Measurements from ENCODE around the gene NRP1. TPM values are rescaled to one million over a fixed set of nuclear protein-coding genes. Genes with fewer than 3 reads are reported as not detected.

The NRP1 gene
- total RNA-seq, 1 donor from 2014 or later, result 486 TPM

DNA sequence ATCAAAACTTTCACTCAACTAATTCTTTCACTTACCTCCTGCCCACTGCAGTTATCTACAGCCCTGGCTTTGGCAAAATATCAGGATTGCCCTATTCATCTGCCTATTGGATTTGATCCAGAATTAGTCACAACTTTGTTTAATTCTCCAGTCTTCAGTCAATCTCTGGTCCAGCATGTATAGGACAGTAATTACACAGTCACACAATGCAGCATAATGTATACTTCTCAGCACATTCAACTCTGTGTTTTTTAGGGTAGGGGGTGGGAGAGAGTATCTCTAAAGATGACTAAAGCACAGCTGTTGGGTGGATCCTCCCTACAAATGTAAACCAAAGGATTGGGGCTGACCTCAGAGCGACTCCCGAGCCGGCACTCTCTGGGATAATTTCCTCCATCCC lies 17.7 kb upstream of the NRP1 start:
- Mint-ChIP-seq H3K27me3 (ENCODE audit: unreplicated experiment) (peaks cover 2% of the 10 kb centered on the region), H3K4me1 (ENCODE audit: unreplicated experiment) (no peaks in the 10 kb centered on the region)
- TF ChIP-seq, protein P1, sequence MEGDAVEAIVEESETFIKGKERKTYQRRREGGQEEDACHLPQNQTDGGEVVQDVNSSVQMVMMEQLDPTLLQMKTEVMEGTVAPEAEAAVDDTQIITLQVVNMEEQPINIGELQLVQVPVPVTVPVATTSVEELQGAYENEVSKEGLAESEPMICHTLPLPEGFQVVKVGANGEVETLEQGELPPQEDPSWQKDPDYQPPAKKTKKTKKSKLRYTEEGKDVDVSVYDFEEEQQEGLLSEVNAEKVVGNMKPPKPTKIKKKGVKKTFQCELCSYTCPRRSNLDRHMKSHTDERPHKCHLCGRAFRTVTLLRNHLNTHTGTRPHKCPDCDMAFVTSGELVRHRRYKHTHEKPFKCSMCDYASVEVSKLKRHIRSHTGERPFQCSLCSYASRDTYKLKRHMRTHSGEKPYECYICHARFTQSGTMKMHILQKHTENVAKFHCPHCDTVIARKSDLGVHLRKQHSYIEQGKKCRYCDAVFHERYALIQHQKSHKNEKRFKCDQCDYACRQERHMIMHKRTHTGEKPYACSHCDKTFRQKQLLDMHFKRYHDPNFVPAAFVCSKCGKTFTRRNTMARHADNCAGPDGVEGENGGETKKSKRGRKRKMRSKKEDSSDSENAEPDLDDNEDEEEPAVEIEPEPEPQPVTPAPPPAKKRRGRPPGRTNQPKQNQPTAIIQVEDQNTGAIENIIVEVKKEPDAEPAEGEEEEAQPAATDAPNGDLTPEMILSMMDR (IDR thresholded peaks at IDR 0.05; ENCODE audit: unreplicated experiment), result no peak

DNA sequence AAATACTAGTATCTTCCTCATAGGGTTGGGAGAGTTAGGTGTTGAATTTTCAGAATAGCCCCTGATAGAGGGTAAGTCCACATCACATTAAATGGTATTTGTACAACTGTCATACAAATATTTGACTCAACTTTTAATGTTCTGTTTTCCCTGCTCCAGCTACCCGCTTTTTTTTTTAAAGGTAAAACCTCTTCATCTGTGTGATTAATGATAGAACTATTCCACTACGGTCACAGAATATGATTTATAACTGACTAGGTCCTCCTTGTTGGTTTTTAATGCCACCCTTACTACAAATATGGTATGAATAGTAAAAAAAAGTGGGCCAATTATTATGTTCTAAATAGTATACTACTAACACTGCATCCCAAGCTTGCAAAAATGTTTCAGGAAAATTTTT lies 15.6 kb upstream of the NRP1 start:
- Mint-ChIP-seq H3K4me1 (ENCODE audit: unreplicated experiment) (peaks cover 8% of the 10 kb centered on the region), H3K27ac (ENCODE audit: unreplicated experiment) (no peak overlapping the region), H3K4me3 (ENCODE audit: unreplicated experiment) (no peak overlapping the region), H3K9me3 (ENCODE audit: unreplicated experiment) (no peaks in the 10 kb centered on the region), H3K27me3 (ENCODE audit: unreplicated experiment) (peaks cover 2% of the 10 kb centered on the region), H3K36me3 (ENCODE audit: low read depth, unreplicated experiment) (peaks cover under 1% of the 10 kb centered on the region)
- DNase-seq (ENCODE audit: low spot score), result no peak
- TF ChIP-seq, protein P1 (IDR thresholded peaks at IDR 0.05; ENCODE audit: unreplicated experiment), result no peak

More for the DNA sequence above, 17.7 kb upstream of the NRP1 start:
- no peak overlapping the region for H3K27ac Mint-ChIP-seq (ENCODE audit: unreplicated experiment)
- H3K36me3 Mint-ChIP-seq (ENCODE audit: low read depth, unreplicated experiment), result no peaks in the 10 kb centered on the region
- DNase-seq (ENCODE audit: low spot score), result no peak
- H3K9me3 Mint-ChIP-seq (ENCODE audit: unreplicated experiment), result no peaks in the 10 kb centered on the region
- no peak overlapping the region for H3K4me3 Mint-ChIP-seq (ENCODE audit: unreplicated experiment)

DNA sequence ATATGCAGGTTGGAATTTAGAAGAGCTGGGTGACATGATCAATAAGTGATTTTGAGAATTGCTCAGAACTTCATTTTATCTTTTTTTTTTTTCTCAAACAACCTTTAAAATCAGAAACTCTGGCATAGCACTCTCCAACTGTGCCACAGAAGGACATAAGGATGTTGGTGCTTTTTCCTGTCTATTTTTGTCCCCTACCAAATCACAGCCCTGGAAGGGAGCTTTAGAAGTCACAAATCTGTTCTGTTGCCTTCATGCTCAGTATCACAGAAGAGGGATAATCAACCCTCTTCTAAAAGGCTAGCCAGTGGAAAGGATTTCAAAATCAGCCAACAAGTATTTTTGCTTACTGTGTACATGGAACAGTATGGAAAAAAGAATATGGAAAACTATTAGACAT lies 14.8 kb upstream of the NRP1 start:
- Mint-ChIP-seq H3K4me3 (ENCODE audit: unreplicated experiment) (no peak overlapping the region), H3K9me3 (ENCODE audit: unreplicated experiment) (no peaks in the 10 kb centered on the region), H3K27ac (ENCODE audit: unreplicated experiment) (no peak overlapping the region), H3K27me3 (ENCODE audit: unreplicated experiment) (peaks cover 2% of the 10 kb centered on the region), H3K36me3 (ENCODE audit: low read depth, unreplicated experiment) (peaks cover 8% of the 10 kb centered on the region), H3K4me1 (ENCODE audit: unreplicated experiment) (peaks cover 8% of the 10 kb centered on the region)
- no peak for DNase-seq (ENCODE audit: low spot score)
- TF ChIP-seq, protein P1 (IDR thresholded peaks at IDR 0.05; ENCODE audit: unreplicated experiment), result no peak

DNA sequence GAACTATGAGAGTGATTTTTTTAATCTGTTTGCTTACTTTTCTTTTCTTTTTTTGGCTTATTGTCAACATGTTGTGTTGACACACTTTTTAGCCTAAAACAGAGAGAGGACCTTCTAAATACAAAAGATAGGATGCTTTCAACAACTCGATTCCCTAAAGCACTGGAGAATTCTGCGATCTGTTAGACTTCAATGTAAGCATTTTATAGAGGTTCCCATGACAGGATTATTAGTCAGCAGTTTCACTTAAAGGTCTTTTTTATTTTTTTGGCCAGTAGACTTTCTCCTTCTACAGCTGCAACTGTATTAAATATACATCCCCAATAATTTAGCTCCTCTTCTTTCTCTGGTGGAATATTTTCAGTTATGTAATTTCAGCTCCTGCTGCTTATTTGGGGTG lies 12.7 kb upstream of the NRP1 start:
- TF ChIP-seq, protein P1 (IDR thresholded peaks at IDR 0.05; ENCODE audit: unreplicated experiment), result no peak
- H3K4me1 Mint-ChIP-seq (ENCODE audit: unreplicated experiment), result peaks cover 8% of the 10 kb centered on the region
- no peak overlapping the region for H3K4me3 Mint-ChIP-seq (ENCODE audit: unreplicated experiment)
- no peak overlapping the region for H3K27ac Mint-ChIP-seq (ENCODE audit: unreplicated experiment)
- H3K9me3 Mint-ChIP-seq (ENCODE audit: unreplicated experiment), result no peaks in the 10 kb centered on the region
- H3K27me3 Mint-ChIP-seq (ENCODE audit: unreplicated experiment), result peaks cover 2% of the 10 kb centered on the region
- no peak for DNase-seq (ENCODE audit: low spot score)
- H3K36me3 Mint-ChIP-seq (ENCODE audit: low read depth, unreplicated experiment), result peaks cover 8% of the 10 kb centered on the region

DNA sequence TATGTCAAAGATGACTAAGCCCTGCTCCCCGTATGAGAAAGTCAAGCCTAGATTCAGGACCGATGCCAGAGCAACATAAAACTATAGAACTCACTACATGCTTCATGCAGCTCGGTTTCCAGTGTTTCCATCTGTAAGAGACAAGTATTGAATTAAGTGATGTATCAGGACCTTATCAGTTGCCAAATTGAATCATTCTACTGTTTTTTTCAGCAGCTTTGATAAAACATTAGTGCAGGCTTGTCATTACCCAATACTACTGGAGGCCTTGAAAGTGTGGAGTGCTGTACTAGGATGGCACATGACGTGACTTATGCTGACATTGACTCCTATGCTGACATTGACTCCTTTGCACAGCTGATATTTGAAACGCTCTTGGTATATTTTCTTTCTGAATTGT lies 10.8 kb upstream of the NRP1 start:
- Mint-ChIP-seq H3K4me1 (ENCODE audit: unreplicated experiment) (peaks cover 10% of the 10 kb centered on the region), H3K9me3 (ENCODE audit: unreplicated experiment) (no peaks in the 10 kb centered on the region), H3K27ac (ENCODE audit: unreplicated experiment) (no peak overlapping the region), H3K36me3 (ENCODE audit: low read depth, unreplicated experiment) (peaks cover 8% of the 10 kb centered on the region), H3K27me3 (ENCODE audit: unreplicated experiment) (peaks cover 2% of the 10 kb centered on the region), H3K4me3 (ENCODE audit: unreplicated experiment) (no peak overlapping the region)
- no peak for DNase-seq (ENCODE audit: low spot score)
- TF ChIP-seq, protein P1 (IDR thresholded peaks at IDR 0.05; ENCODE audit: unreplicated experiment), result no peak
